SH-SY5Y (cell line): ENCODE measurements around the gene LGALS9C.
"Not testable (repeated sequence)": the region's sequence is repeated elsewhere in the genome, so short reads cannot be mapped to it uniquely, and the experiment has no call there.

Source experiments
- GATA2 ChIP-seq: IDR thresholded peaks from 2 replicates; pipeline ENCODE4 v1.6.1; 2011; ENCODE audit warnings: mild to moderate bottlenecking, low read depth, low read length
- GATA3 ChIP-seq: IDR thresholded peaks from 2 replicates; pipeline ENCODE4 v1.6.1; 2011; ENCODE audit warnings: low read depth, mild to moderate bottlenecking, low read length, moderate library complexity

LGALS9C gene

DNA sequence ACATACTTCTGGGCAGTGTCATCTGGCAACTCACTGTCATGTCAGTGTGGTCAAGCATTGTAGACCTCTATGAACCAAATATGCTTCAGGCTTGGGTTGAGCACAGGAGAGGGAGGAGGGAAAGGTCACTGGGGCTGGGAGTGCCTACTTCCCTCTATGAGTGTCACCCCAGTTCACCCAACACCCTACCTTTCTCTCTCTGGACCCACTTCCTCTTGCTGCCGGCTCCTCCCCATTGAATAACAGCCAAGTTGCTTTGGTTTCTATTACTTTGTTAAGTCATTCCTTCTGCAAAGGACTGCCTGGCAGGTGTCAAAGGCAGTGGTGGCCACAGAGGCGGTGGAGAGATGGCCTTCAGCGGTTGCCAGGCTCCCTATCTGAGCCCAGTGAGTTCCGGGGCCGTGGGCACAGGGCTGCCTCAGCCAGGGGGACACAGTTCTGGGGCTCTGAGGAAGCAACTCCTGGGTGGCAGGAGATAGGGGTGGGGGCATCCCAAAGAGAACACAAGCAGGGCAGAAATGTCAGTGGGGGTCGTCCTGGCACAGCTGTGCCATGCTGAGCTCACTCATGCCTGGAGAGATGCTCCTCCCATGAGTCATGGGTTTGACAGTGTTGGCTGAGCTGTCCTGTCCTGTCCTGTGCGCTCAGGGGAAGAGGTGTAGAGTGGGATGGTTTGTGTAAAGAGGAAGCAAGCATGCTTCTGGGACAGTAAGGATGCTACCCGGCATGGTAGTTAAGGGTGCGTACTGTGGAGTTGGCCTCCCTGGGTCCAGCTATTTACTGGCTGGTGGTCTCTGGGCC, at the start of gene LGALS9C:
Gene LGALS9C (plus strand): TSS at position 282 of the 801 bp plus-strand sequence. CDS start 66 bp downstream, at position 348.
- not testable (repeated sequence) for TF ChIP-seq GATA3, GATA2
